T-helper 1 cell (primary cell): ENCODE data around the gene SDS.

Source experiments
- DNase-seq, 5 donors: peaks; one replicate each; pipeline ENCODE4 v3.0.0-alpha.2; 2012 to 2020

SDS gene

DNA sequence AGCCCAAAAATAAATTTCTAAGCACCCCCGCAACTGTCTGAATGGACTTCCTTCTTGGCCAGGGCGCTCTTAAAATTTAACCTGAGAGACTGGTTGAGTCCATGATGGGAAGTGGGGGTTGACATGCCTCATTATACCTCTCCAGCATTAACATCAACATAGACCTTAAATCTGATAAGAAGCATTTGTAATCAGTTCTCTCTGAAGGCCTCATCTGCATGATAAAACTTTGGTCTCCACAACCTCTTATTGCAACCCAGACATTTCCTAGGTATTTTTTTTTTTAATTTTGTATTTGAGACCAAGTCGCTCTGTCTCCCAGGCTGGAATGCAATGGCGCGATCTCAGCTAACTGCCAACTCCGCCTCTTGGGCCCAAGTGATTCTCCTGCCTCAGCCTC is 58.4 kb downstream of the SDS start:
- no peak for DNase-seq
